GM06990 (cell line): ENCODE results near the gene HMX2.

Source experiments
- DNase-seq: peaks from one replicate; pipeline ENCODE4 v3.0.0-alpha.2; 2011; ENCODE audit not compliant: insufficient read length; ENCODE audit errors: extremely low read depth
- H3K27me3 ChIP-seq: replicated peaks from 2 replicates; pipeline ENCODE4 v1.6.0; 2011; ENCODE audit warnings: low read length; ENCODE audit not compliant: control insufficient read depth, insufficient read depth
- H3K36me3 ChIP-seq: 2 replicates; pipeline ENCODE4 v1.5.1; 2011; ENCODE audit warnings: low read length; ENCODE audit not compliant: control insufficient read depth, insufficient read depth
- H3K4me3 ChIP-seq: replicated peaks from 2 replicates; pipeline ENCODE4 v1.5.1; 2011; ENCODE audit warnings: low read depth, mild to moderate bottlenecking, control low read depth, low read length
- TF ChIP-seq, protein P1 (sequence below): IDR thresholded peaks from 2 replicates; pipeline ENCODE4 v1.5.1; 2011; ENCODE audit warnings: low read length, control low read depth, mild to moderate bottlenecking, inconsistent platforms; ENCODE audit not compliant: insufficient read depth, poor library complexity, severe bottlenecking

Gene HMX2

GRCh38 chr10:123140164-123140982, 7.6 kb upstream of the HMX2 start:
- Histone ChIP-seq H3K36me3 (no peaks in the 10 kb centered on the region), H3K4me3 (peak overlapping the region; percentile 72), H3K27me3 (no peaks in the 10 kb centered on the region; the same call in 1 of the 2 replicates)
- TF ChIP-seq, protein P1, sequence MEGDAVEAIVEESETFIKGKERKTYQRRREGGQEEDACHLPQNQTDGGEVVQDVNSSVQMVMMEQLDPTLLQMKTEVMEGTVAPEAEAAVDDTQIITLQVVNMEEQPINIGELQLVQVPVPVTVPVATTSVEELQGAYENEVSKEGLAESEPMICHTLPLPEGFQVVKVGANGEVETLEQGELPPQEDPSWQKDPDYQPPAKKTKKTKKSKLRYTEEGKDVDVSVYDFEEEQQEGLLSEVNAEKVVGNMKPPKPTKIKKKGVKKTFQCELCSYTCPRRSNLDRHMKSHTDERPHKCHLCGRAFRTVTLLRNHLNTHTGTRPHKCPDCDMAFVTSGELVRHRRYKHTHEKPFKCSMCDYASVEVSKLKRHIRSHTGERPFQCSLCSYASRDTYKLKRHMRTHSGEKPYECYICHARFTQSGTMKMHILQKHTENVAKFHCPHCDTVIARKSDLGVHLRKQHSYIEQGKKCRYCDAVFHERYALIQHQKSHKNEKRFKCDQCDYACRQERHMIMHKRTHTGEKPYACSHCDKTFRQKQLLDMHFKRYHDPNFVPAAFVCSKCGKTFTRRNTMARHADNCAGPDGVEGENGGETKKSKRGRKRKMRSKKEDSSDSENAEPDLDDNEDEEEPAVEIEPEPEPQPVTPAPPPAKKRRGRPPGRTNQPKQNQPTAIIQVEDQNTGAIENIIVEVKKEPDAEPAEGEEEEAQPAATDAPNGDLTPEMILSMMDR = peak; percentile 63
- DNase-seq = peak; percentile 66

GRCh38 chr10:123140983-123141390, 6.9 kb upstream of the HMX2 start:
- DNase-seq = no peak
- H3K36me3 ChIP-seq = no peaks in the 10 kb centered on the region
- no peaks in the 10 kb centered on the region; the same call in none of the 2 replicates for H3K27me3 ChIP-seq
- H3K4me3 ChIP-seq = no peak overlapping the region
- TF ChIP-seq, protein P1 = no peak

GRCh38 chr10:123141791-123142700, 5.9 kb upstream of the HMX2 start:
- no peak for DNase-seq
- Histone ChIP-seq H3K27me3 (no peaks in the 10 kb centered on the region; the same call in none of the 2 replicates), H3K4me3 (no peak overlapping the region), H3K36me3 (no peaks in the 10 kb centered on the region)
- TF ChIP-seq, protein P1 = no peak

DNA sequence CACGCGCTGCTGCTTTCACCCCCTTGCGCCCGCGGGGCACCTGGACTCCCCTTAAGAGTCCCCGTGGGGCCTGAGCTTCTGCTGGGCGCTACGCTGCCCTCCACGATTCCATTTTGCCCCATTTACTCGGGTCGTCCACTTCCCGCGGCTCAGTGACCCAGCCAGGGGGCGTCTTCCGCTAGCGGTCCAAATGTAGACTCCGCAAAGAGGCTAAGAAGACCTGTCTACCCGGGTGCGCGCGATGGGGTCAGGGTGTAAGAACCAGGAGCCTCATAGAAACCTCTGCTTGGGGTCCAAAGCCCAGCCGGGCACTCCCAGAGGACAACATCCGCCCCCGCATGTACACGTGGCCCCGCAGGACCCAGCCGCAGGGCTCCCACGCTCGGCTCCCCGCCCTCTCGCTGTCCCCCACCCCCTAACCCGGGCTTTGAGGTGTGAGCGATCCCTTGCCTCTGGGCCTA, 5.2 kb upstream of the HMX2 start:
- Histone ChIP-seq H3K4me3 (no peak overlapping the region), H3K36me3 (no peaks in the 10 kb centered on the region), H3K27me3 (no peaks in the 10 kb centered on the region; the same call in none of the 2 replicates)
- no peak for DNase-seq
- TF ChIP-seq, protein P1 = no peak

GRCh38 chr10:123143162-123143824, 4.6 kb upstream of the HMX2 start:
- DNase-seq = no peak
- H3K36me3 ChIP-seq = no peaks in the 10 kb centered on the region
- H3K27me3 ChIP-seq = no peaks in the 10 kb centered on the region; the same call in none of the 2 replicates
- H3K4me3 ChIP-seq = no peak overlapping the region
- TF ChIP-seq, protein P1 = no peak
